GM06990 (cell line): Measurements from ENCODE around the gene TACSTD2.
"Not testable (repeated sequence)": the region's sequence is repeated elsewhere in the genome, so short reads cannot be mapped to it uniquely, and the experiment has no call there.

Source experiments
- DNase-seq: peaks from one replicate; pipeline ENCODE4 v3.0.0-alpha.2; 2011; ENCODE audit not compliant: insufficient read length; ENCODE audit errors: extremely low read depth
- H3K27me3 ChIP-seq: replicated peaks from 2 replicates; pipeline ENCODE4 v1.6.0; 2011; ENCODE audit warnings: low read length; ENCODE audit not compliant: control insufficient read depth, insufficient read depth
- H3K36me3 ChIP-seq: 2 replicates; pipeline ENCODE4 v1.5.1; 2011; ENCODE audit warnings: low read length; ENCODE audit not compliant: control insufficient read depth, insufficient read depth
- H3K4me3 ChIP-seq: replicated peaks from 2 replicates; pipeline ENCODE4 v1.5.1; 2011; ENCODE audit warnings: low read depth, mild to moderate bottlenecking, control low read depth, low read length
- TF ChIP-seq, protein P1 (sequence below): IDR thresholded peaks from 2 replicates; pipeline ENCODE4 v1.5.1; 2011; ENCODE audit warnings: low read length, control low read depth, mild to moderate bottlenecking, inconsistent platforms; ENCODE audit not compliant: insufficient read depth, poor library complexity, severe bottlenecking

The TACSTD2 gene

DNA sequence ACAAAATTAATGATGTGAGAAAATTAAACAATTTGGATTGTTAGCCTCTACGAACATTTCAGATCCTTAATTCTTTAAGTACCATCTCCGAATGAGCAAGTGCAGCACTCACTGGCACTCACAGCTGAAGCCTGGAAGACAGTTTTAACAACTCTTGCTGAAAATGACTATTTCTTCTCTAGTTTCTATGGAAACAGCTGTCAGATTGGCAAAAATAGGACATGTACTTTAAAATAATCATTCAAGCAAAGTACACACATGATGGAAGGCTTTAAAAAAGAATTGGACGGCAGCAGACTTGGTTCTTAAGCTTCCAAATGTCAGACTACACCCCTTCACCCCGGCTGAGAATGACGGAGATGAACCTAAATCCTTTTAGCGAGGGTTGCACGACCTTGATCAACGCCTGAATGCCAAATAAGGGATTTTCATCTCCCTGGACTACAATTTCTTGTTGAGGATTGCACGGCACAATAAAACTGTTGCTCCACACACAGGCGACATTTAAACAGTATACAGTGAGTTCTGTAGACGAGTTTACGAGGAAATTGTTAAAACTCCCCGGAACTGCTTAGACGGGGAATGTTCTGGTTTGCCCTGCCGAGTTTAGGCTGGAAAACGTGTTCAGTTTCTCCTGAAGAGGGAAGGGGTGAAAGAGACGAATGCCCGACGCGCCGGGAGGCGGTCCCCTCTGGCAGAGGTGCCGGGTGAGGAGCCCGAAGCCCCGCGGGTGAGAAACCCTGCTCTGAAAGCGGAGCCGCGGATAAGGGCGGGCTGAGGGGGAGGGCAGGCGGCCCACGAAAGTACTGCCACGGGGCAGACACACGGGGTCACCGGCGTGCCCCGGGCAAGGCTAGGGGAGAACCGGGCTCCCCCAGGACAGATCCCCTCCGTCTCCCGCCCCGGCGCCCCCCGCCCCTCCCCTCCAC lies 31.2 kb downstream of the TACSTD2 start:
- Histone ChIP-seq H3K36me3 (no peaks in the 10 kb centered on the region), H3K4me3 (peak overlapping the region; percentile 92), H3K27me3 (no peaks in the 10 kb centered on the region)
- TF ChIP-seq, protein P1, sequence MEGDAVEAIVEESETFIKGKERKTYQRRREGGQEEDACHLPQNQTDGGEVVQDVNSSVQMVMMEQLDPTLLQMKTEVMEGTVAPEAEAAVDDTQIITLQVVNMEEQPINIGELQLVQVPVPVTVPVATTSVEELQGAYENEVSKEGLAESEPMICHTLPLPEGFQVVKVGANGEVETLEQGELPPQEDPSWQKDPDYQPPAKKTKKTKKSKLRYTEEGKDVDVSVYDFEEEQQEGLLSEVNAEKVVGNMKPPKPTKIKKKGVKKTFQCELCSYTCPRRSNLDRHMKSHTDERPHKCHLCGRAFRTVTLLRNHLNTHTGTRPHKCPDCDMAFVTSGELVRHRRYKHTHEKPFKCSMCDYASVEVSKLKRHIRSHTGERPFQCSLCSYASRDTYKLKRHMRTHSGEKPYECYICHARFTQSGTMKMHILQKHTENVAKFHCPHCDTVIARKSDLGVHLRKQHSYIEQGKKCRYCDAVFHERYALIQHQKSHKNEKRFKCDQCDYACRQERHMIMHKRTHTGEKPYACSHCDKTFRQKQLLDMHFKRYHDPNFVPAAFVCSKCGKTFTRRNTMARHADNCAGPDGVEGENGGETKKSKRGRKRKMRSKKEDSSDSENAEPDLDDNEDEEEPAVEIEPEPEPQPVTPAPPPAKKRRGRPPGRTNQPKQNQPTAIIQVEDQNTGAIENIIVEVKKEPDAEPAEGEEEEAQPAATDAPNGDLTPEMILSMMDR, result no peak
- DNase-seq, result peak; percentile 74

DNA sequence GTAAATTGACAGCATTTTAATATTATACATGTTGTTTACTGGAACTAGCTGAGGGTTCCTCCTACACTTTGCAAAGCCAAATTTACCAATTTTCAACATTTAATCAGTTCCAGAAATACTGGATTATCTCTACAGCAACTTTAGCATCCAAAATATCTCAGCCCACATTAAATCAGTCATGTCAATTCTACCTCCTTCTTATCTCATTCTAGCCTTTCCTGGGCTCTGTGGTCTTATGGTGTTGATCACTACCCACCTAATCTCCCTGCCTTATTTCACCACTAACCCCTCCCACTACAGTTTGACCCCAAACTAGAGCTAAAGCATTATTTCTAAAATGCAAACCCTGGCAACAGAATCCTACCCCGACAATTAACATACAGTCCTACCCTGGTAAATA lies 33.8 kb downstream of the TACSTD2 start:
- Histone ChIP-seq H3K27me3 (no peaks in the 10 kb centered on the region), H3K36me3 (no peaks in the 10 kb centered on the region), H3K4me3 (no peak overlapping the region)
- no peak for DNase-seq
- TF ChIP-seq, protein P1, result no peak

DNA sequence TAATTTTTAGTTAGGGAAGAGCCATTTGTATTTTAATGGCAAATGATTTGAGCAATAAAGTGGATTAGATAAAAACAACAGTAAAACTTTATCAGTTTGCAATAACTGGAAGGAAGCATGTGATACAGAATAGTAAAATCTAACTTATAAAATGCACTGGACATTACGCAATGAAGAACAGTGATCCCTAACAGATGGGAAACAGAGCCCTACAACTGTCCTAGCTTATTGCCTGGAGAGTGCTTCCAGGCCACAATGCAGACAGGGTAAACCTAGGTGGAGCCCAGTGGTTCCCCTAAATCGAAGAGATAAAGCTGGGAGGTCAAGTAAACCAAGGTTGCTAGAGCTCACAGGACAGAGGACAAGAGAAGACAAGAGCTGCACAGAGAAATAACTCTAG lies 37.5 kb downstream of the TACSTD2 start:
- DNase-seq, result no peak
- H3K27me3 ChIP-seq, result no peaks in the 10 kb centered on the region

DNA sequence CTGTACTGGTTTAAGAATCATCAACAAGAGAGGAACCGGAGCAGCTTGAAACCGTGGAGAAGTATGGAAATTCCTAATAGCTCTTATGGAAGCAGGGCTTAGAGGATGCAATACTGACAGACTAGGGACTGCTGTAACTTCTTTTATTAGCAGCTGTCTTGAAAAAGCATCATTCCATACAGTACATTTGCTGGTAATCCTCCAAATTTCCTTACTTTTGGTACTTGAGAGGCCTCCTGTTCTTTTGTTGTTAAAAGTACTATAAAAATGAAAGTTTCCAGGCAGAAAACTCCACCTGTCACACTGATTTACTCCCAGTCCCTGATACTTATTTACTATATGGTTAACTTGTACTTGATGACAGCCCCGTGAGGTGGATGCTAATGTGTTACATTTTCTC lies 38.2 kb downstream of the TACSTD2 start:
- Histone ChIP-seq H3K4me3 (no peak overlapping the region), H3K36me3 (no peaks in the 10 kb centered on the region), H3K27me3 (no peaks in the 10 kb centered on the region)
- TF ChIP-seq, protein P1, result no peak
- DNase-seq, result no peak

More for the DNA sequence above, 37.5 kb downstream of the TACSTD2 start:
- Histone ChIP-seq H3K36me3 (no peaks in the 10 kb centered on the region), H3K4me3 (no peak overlapping the region)
- TF ChIP-seq, protein P1, result no peak

DNA sequence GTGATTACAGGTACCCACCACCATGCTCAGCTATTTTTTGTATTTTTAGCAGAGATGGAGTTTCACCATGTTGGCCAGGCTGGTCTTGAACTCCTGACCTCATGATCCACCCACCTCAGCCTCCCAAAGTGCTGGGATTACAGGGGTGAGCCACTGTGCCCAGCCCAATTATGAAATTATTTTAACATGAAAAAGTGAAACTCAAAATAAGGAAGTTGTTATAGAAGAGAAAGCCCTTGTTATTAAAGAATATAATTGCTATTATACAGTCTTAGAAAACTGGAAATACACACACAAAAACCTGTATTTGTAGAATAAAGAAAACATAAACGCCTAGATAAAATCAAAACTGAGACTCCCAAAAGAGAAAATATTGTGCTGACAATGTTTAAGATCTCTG lies 45.2 kb downstream of the TACSTD2 start:
- not testable (repeated sequence) for H3K4me3 ChIP-seq, DNase-seq, H3K27me3 ChIP-seq, H3K36me3 ChIP-seq

DNA sequence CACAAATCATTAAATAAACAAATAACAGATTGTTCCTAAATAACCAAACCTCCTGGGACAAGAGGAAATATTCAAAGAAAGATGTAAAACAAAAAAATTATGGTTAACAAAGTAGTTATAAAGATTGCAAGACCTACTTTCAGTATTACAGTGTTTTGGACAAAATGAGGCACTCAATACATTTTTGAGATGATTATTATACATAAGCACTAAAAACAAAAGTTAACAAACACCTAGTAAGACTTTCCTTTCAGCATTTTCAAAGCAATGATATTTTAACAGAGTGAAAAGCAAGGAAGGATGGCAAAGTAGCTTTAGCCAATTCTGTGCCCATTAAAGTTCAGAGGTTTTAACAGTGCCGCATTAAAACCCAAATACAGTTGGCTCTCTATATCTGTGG lies 47.8 kb downstream of the TACSTD2 start:
- H3K36me3 ChIP-seq, result no peaks in the 10 kb centered on the region
- no peaks in the 10 kb centered on the region for H3K27me3 ChIP-seq
- TF ChIP-seq, protein P1, result no peak
- DNase-seq, result no peak
- H3K4me3 ChIP-seq, result no peak overlapping the region
